Motor neuron (in vitro differentiated cells): ENCODE measurements around the gene APLP1. TPM values are rescaled to one million over a fixed set of nuclear protein-coding genes. Genes with fewer than 3 reads are reported as not detected.
"Not testable (repeated sequence)": the region's sequence is repeated elsewhere in the genome, so short reads cannot be mapped to it uniquely, and the experiment has no call there.

Experiments
- ATAC-seq, 8 experiments: fragments of 200-7000 bp; cut with Tn5 transposase; replicated peaks in 6 of 8; 2 replicates each; pipeline ENCODE4 v1.8.0; 2021; ENCODE audit warnings: mild to moderate bottlenecking in 8 of 8, moderate library complexity in 8 of 8
- H3K27ac ChIP-seq, 2 donors: fragments of 250-450 bp; sonication (Bioruptor Pico); 2 replicates each; pipeline ENCODE4 v1.9.0; 2021; ENCODE audit warnings: antibody characterized with exemption in 2 of 2, mild to moderate bottlenecking in 2 of 2, moderate library complexity in 1 of 2
- H3K4me1 ChIP-seq, 2 donors: fragments of 250-450 bp; sonication (Bioruptor Pico); replicated peaks in 1 of 2; 2 replicates each; pipeline ENCODE4 v1.6.1; 2021; ENCODE audit warnings: antibody characterized with exemption in 2 of 2, mild to moderate bottlenecking in 2 of 2, moderate library complexity in 1 of 2
- H3K4me3 ChIP-seq, 5 donors: fragments of 250-450 bp; sonication (Bioruptor Pico); 2 replicates each; pipeline ENCODE4 v1.9.0; 2021; ENCODE audit warnings: antibody characterized with exemption in 5 of 5, mild to moderate bottlenecking in 5 of 5, moderate library complexity in 4 of 5
- WGBS, 10 experiments: fragments of 450-650 bp; shearing (Covaris generic); methylation state at CpG; one replicate each; pipeline ENCODE4 v1.0.0; 2022; 5-methylcytosine and 5-hydroxymethylcytosine counted together
- in situ Hi-C, 9 experiments: fragments of 400-800 bp; cut with MboI; loops; one replicate each; pipeline ENCODE4 v1.15.0; 2021; ENCODE audit warnings: low sequenced_read_pairs in 9 of 9, low pct_unique_long_range_greater_than_20kb in 2 of 9; ENCODE audit not compliant: unreplicated experiment in 9 of 9
- total RNA-seq, 8 experiments: library from RNA; unstranded; fragments of 300-600 nt; gene quantifications; 2 replicates each; pipeline versions ENCODE4 v1.2.3 to v1.2.4, GENCODE V29; 2022

The APLP1 gene
- total RNA-seq, 8 experiments from 2014 or later: 4.6 to 397 (median 337) TPM

GRCh38 chr19:35860436-35860817 lies 7.9 kb upstream of the APLP1 start:
- Histone ChIP-seq H3K4me3 (no peak overlapping the region), H3K4me1 (peaks cover 12 to 27% of the 10 kb centered on the region in 2 donors), H3K27ac (no peak overlapping the region)
- WGBS, 10 experiments: 0 to 50% methylated on average over 1 to 2 of the region's 24 CpGs; no CpG with 5 or more reads in 8 of the 10 experiments
- in situ Hi-C loops: no loop called here
- no peak for ATAC-seq

GRCh38 chr19:35860818-35861639 lies 7.3 kb upstream of the APLP1 start:
- 0 to 56% (median 5%) methylated on average over 1 to 5 of the region's 55 CpGs; no CpG with 5 or more reads in 5 of the 10 experiments for WGBS, 10 experiments

GRCh38 chr19:35861640-35862160 lies 6.7 kb upstream of the APLP1 start:
- no peak overlapping the region for H3K4me3 ChIP-seq
- in situ Hi-C loops: no loop called here
- peaks cover 7 to 22% of the 10 kb centered on the region in 2 donors for H3K4me1 ChIP-seq
- WGBS, 10 experiments: 0 to 53% (median 20%) methylated on average over 2 to 7 of the region's 19 CpGs; no CpG with 5 or more reads in 6 of the 10 experiments
- no peak for ATAC-seq
- no peak overlapping the region for H3K27ac ChIP-seq

More at GRCh38 chr19:35860818-35861639, 7.3 kb upstream of the APLP1 start:
- H3K4me3 ChIP-seq: no peak overlapping the region
- peak; percentile 27 to 82 (median 58) for ATAC-seq
- H3K27ac ChIP-seq: no peak overlapping the region
- peaks cover 7 to 22% of the 10 kb centered on the region in 2 donors for H3K4me1 ChIP-seq
- in situ Hi-C loops: no loop called here

- peak in 1 of 8 experiments; percentile 20 for ATAC-seq
- Histone ChIP-seq H3K27ac (no peak overlapping the region), H3K4me1 (peaks cover 8 to 18% of the 10 kb centered on the region in 2 donors), H3K4me3 (no peak overlapping the region)
- WGBS, 10 experiments: 40 to 87% (median 80%) methylated on average over 1 to 4 of the region's 14 CpGs; no CpG with 5 or more reads in 5 of the 10 experiments
- in situ Hi-C loops: no loop called here
Measured at GRCh38 chr19:35862528-35862927, 5.8 kb upstream of the APLP1 start.

- Histone ChIP-seq H3K4me1 (peaks cover 12 to 20% of the 10 kb centered on the region in 2 donors), H3K27ac (no peak overlapping the region), H3K4me3 (no peak overlapping the region)
- WGBS, 10 experiments: 0 to 100% (median 83%) methylated on average over 1 to 2 of the region's 5 CpGs; no CpG with 5 or more reads in 4 of the 10 experiments
- in situ Hi-C loops: no loop called here
- ATAC-seq: no peak
Measured at GRCh38 chr19:35863018-35863417, 5.4 kb upstream of the APLP1 start.

- H3K4me1 ChIP-seq: peaks cover 11 to 12% of the 10 kb centered on the region in 2 donors
- peak overlapping the region; percentile 85 to 93 for H3K27ac ChIP-seq
- H3K4me3 ChIP-seq: peak overlapping the region; percentile 61 to 94 (median 85)
- in situ Hi-C loops: no loop called here
- ATAC-seq: peak in 5 of 8 experiments; percentile 1 to 19 (median 13)
- 0% methylated on average over 1 of the region's 15 CpGs; no CpG with 5 or more reads in 9 of the 10 experiments for WGBS, 10 experiments
Measured at GRCh38 chr19:35868823-35869326, 501 bp downstream of the APLP1 start.

- peak overlapping the region; percentile 85 to 93 for H3K27ac ChIP-seq
- 0% methylated on average over 2 to 8 of the region's 51 CpGs; no CpG with 5 or more reads in 6 of the 10 experiments for WGBS, 10 experiments
- ATAC-seq: peak; percentile 57 to 85 (median 78)
- in situ Hi-C loops: no loop called here
- peak overlapping the region; percentile 61 to 94 (median 85) for H3K4me3 ChIP-seq
- H3K4me1 ChIP-seq: peaks cover 11 to 12% of the 10 kb centered on the region in 2 donors
Measured at GRCh38 chr19:35869327-35870123, 1.2 kb downstream of the APLP1 start.

GRCh38 chr19:35870124-35870736 lies 1.9 kb downstream of the APLP1 start:
- 0 to 84% (median 45%) methylated on average over 1 to 19 of the region's 26 CpGs; no CpG with 5 or more reads in 2 of the 10 experiments for WGBS, 10 experiments
- peaks cover 11 to 12% of the 10 kb centered on the region in 2 donors for H3K4me1 ChIP-seq
- peak overlapping the region; percentile 61 to 94 (median 85) for H3K4me3 ChIP-seq
- ATAC-seq, in situ Hi-C loops, H3K27ac ChIP-seq: not testable (repeated sequence)

GRCh38 chr19:35870798-35871197 lies 2.4 kb downstream of the APLP1 start:
- ATAC-seq: no peak
- WGBS, 10 experiments: 70 to 100% methylated on average over 1 to 3 of the region's 12 CpGs; no CpG with 5 or more reads in 8 of the 10 experiments
- peaks cover 11 to 12% of the 10 kb centered on the region in 2 donors for H3K4me1 ChIP-seq
- no peak overlapping the region for H3K27ac ChIP-seq
- in situ Hi-C loops: no loop called here
- H3K4me3 ChIP-seq: no peak overlapping the region

GRCh38 chr19:35871611-35872010 lies 3.2 kb downstream of the APLP1 start:
- 12 to 83% methylated on average over 1 to 3 of the region's 12 CpGs; no CpG with 5 or more reads in 8 of the 10 experiments for WGBS, 10 experiments
- ATAC-seq: no peak
- Histone ChIP-seq H3K4me1 (peaks cover 11 to 12% of the 10 kb centered on the region in 2 donors), H3K4me3 (no peak overlapping the region), H3K27ac (no peak overlapping the region)
- in situ Hi-C loops: no loop called here

- H3K4me3 ChIP-seq: no peak overlapping the region
- WGBS, 10 experiments: 54 to 100% (median 100%) methylated on average over 1 to 3 of the region's 5 CpGs; no CpG with 5 or more reads in 7 of the 10 experiments
- H3K27ac ChIP-seq: no peak overlapping the region
- in situ Hi-C loops: no loop called here
- peaks cover 11 to 12% of the 10 kb centered on the region in 2 donors for H3K4me1 ChIP-seq
- ATAC-seq: no peak
Measured at GRCh38 chr19:35872180-35872579, 3.8 kb downstream of the APLP1 start.

- 0 to 100% (median 86%) methylated on average over 2 to 13 of the region's 32 CpGs; no CpG with 5 or more reads in 5 of the 10 experiments for WGBS, 10 experiments
- in situ Hi-C loops: no loop called here
- Histone ChIP-seq H3K27ac (no peak overlapping the region), H3K4me3 (no peak overlapping the region), H3K4me1 (peaks cover 7 to 10% of the 10 kb centered on the region in 2 donors)
- ATAC-seq: no peak
Measured at GRCh38 chr19:35874392-35874930, 6.1 kb downstream of the APLP1 start.
